HG02973 (cell line): ENCODE results near the gene SLC44A3.
"Not testable (repeated sequence)": the region's sequence is repeated elsewhere in the genome, so short reads cannot be mapped to it uniquely, and the experiment has no call there.

Source experiments
- ATAC-seq: cut with Tn5 transposase; IDR thresholded peaks from one replicate; pipeline ENCODE4 v1.9.1; 2021; ENCODE audit warnings: moderate library complexity; ENCODE audit not compliant: unreplicated experiment

Gene SLC44A3

DNA sequence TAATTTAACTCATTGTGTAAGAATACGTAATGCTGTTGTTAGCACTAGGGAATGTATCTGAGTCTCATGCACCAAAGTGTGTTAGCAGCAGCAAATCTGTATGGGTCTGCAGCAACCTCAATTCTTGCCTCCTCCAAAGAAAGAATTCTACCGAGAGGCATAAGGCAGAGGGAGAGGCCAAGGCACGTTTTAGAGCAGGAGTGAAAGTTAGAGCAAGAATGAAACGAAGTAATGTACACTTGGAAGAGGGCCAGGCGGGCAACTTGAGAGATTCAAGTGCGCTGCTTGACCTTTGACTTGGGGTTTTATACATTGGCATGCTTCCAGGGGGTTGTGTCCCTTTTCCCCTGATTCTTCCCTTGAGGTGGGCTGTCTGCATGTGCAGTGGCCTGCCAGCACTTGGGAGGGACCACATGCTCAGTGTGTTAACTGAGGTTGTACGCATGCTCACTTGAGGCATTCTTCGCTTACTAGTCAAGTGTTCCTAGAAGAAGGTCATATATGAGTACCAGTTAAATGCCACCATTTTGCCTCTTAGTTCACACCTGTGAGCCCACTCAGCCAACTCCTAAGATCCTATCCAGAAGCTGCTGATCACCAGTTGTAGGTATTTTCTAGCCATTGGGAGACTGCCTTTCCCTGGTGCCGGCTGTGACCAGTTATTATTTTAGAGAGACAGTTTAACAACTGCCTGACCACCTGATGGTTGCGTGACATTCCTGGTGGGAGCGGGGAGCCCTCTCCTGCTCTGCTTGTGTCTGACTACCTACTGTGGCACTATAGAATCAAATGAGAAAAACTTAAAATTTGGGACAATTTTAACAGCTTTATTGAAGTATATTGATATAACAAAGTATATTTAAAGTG lies 109.4 kb downstream of the SLC44A3 start:
- ATAC-seq: no peak

DNA sequence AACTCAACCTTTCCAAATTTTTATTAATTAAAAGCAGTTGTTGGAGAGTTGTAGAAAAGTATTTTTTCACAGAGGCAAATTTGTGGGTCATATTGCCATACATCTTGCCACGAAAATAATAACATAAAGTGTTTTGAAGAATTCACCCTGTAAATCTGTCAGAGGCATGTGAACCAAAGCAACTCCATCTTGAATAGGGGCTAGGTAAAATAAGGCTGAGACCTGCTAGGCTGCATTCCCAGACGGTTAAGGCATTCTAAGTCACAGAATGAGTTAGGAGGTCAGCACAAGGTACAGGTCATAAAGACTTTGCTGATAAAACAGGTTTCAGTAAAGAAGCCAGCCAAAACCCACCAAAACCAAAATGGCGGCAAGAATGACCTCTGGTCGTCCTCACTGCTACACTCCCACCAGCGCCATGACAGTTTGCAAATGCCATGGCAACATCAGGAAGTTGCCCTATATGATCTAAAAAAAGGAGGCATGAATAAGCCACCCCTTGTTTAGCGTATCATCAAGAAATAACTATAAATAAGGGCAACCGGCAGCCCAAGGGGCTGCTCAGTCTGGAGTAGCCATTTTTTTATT lies 111.2 kb downstream of the SLC44A3 start:
- ATAC-seq: no peak

DNA sequence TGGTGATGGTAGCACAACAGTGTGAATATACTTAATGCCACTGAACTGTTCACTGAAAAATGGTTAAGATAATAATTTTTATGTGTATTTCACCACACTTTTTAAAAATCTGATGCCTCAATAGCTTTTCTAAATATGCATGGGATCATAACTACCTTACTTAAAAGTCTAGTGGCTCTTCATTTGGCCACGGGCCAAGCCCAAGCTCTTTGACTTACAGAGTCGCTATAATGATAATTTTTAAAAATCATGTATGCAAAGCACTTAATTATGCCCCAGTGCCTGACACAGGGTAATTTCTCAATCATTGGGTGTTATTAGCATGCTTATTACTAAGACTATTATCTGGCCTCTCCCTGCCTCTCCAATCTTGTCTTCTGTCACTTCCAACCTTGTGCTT lies 114.4 kb downstream of the SLC44A3 start:
- ATAC-seq: no peak

DNA sequence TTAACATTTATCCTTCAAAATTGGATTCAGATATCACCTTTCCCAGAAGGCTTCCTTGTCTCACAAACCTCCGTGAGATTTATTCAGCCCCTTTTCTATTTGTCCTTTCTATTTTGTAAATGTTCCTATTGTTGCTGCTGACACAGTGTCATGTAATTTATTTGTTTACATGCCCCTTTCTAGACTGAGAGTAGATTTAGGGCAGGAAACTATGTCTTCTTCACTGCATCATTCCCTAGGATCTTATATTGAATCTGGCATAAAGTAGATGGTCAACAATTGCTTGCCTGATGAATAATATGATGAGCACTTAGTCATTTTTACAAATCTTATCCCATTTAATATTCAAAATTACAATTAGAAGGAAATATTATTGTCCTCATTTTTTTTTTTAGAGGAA lies 114.9 kb downstream of the SLC44A3 start:
- no peak for ATAC-seq

DNA sequence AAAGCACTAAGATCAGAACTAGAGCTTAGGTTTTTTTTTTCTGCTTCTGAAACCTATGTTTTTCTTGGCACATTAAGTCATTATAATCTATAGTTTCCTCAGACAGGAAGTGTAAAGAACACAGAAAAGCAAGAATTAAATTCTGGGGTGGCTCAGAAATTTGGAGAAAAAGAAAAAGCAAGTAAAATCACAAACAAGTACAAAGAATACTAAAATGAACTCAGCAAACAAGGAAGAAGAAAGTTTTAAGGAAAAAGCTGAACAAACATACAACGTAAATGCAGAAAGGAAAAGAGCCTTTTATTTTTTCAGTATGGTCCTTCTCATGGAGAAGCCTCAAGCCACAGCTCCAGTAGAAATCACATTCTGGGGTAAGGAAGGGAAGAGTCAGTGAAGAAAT lies 115.3 kb downstream of the SLC44A3 start:
- no peak for ATAC-seq

DNA sequence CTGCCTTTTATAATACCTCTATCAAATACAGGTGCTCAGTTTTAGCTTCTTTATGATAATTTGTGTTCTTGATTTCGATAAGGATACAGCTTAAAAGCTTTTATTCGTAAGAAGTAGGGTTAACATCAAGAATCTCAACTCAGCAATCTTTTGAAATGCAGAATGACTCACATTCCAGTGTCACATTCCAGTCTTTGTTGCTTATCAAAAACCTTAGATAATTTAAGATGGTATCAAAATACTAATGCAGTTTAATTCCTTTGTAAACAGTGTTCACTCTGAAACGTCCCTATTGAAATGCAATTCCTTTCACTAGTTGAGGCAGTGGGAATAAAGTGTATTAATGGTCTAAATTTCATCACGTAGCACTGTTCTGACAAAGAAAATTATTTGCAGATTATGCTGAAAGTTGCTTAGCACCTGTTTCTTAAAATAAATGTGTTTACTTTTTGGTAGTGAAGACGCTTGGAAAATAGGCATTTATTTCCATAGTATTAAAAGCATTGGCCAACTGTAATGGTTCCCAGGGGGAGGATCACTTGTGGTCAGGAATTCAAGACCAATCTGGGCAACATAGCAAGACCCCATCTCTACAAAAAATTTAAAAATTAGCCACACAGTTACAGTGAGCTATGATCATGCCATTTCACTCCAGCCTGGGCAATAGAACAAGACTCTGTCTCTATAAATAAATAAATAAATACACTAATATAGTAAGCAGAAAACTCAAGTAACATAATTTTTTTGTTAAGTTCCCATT lies 116.9 kb downstream of the SLC44A3 start:
- no peak for ATAC-seq

DNA sequence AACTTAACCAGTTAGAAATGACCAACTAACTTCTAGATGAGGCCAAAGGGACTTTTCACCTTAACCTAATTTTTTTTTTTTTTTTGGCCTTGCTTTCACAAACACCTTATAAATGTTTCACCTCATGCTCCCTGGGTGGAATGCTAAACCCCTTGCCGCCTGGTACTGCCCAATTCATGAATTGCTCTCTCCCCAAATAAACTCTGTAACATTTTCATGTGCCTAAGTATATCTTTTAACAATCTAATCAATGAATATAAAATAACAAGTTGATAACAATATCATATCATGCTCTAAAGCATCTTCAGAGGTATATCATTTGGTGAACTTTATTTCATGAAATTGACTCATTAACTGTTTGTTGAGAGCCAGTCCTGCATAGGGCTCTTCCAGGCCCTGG lies 117.7 kb downstream of the SLC44A3 start:
- ATAC-seq: no peak

DNA sequence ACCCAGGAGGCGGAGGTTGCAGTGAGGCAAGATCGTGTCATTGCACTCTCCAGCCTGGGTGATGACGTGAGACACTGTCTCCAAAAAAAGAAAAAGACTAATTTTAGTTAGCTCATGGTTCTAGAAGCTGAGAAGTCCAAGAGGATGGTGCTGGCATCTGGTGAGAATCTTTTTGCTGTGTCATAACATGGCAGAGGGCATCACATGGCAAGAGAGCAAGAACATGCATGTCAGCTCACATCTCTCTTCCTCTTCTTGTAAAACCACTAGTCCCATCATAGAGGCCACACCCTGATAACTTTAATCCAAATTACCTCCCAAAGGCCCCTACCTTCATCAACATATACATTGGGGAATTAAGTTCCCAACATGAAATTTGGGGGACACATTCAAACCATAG lies 120.6 kb downstream of the SLC44A3 start:
- ATAC-seq: no peak

DNA sequence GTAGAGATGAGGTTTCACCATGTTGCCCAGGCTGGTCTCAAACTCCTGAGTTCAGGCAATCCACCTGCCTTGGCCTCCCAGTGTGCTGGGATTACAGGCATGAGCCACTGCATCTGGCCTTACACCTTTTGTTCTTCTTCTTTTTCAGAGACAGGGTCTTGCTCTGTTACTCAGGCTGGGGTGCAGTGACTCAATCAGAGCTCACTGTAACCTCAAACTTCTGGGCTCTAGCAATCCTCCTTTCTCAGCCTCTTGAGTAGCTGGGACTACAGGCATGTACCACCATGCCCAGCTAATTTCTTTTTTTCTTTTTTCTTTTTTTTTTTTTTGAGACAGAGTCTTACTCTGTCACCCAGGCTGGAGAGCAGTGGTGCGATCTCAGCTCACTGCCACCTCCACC lies 121.3 kb downstream of the SLC44A3 start:
- not testable (repeated sequence) for ATAC-seq

DNA sequence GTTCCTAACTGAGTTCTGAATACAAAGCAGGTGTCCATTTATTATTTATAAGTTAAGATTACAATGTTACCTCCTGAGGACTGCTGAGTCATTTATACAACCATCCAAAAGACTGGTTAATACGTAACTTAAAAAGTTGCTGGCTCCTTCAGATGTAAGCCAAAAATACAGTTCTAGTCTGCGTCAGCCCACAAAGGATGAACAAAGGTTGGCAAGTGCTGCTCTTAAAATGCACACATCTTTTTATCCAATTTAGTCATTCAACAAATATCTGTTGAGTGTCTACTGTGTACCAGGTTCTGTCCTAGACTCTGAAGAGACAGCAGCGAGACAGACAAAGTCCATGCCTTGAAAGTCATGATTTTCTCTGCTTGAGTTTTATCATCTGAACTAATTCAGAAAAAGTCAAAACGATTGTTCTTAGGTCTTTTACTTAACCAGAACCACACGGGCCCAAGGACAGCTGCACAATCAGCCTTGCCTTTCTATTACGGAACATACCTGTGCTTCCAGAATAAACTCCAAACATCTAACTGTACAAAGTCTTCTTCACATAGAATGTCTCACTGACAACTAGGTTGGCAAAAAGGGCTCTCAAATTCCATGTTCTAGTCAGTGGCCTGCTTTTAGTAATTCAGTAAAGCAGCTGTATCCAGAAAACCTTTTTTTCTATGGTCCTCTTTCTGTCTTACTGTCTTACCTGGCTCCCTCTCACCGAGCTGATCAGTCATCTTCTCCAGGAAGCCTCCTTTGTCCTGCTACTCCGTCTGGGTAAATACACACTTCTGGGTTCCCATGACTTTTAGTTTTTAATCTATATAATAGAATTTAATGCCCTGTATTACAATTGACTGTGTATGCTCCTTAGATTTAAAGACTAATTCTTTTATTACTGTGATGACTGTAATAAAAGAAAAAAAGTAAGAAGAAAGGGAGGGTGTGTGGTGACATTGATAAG lies 122.3 kb downstream of the SLC44A3 start:
- ATAC-seq: no peak
